ENCODE data around the gene CDKN1C.

CDKN1C gene

DNA sequence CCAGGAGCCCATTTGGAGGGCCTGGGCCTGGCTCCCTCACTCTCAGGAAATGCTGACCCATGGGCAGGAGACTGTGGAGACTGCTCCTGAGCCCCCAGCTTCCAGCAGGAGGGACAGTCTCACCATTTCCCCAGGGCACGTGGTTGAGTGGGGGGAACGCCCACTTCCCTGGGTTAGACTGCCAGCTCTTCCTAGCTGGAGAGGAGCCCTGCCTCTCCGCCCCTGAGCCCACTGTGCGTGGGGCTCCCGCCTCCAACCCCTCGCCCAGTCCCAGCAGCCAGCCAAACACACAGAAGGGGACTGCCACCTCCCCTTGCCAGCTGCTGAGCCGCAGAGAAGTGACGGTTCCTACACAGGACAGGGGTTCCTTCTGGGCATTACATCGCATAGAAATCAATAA lies 37.1 kb downstream of the CDKN1C start:
- no peak for ATAC-seq

DNA sequence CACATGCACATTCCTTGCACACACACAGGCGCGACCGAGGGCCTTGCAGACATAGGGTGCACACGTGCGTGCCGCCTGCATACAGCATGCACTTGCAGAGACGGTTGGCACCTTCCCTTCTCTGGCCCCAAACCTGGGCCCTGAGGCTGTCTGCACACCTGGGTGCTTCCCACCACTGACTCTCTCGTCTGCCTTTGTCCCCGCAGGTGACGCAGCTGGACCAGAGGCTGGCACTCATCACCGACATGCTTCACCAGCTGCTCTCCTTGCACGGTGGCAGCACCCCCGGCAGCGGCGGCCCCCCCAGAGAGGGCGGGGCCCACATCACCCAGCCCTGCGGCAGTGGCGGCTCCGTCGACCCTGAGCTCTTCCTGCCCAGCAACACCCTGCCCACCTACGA lies 38.0 kb downstream of the CDKN1C start:
- no peak for ATAC-seq
- TF ChIP-seq GLIS3 (CRISPR knock-in tag; IDR thresholded peaks at IDR 0.05) (no peak), PPARA (CRISPR knock-in tag; IDR thresholded peaks at IDR 0.05; ENCODE audit: borderline replicate concordance) (no peak), ZNF565 (CRISPR knock-in tag; conservative IDR thresholded peaks at IDR 0.05; ENCODE audit: low read depth) (no peak), ZC3H10 (CRISPR knock-in tag; IDR thresholded peaks at IDR 0.05) (no peak), BACH2 (CRISPR knock-in tag; IDR thresholded peaks at IDR 0.05; ENCODE audit: borderline replicate concordance) (no peak), CSDC2 (CRISPR knock-in tag; IDR thresholded peaks at IDR 0.05) (no peak), TCF4 (CRISPR knock-in tag; IDR thresholded peaks at IDR 0.05; ENCODE audit: borderline replicate concordance) (no peak), ZNF8 (CRISPR knock-in tag; IDR thresholded peaks at IDR 0.05) (no peak), ZNF70 (CRISPR knock-in tag; IDR thresholded peaks at IDR 0.05) (no peak), ARNTL (CRISPR knock-in tag; IDR thresholded peaks at IDR 0.05; ENCODE audit: borderline replicate concordance, low read depth) (no peak), ESRRG (CRISPR knock-in tag; IDR thresholded peaks at IDR 0.05) (no peak), SNAI2 (CRISPR knock-in tag; IDR thresholded peaks at IDR 0.05) (no peak)
- TF ChIP-seq, protein P1, sequence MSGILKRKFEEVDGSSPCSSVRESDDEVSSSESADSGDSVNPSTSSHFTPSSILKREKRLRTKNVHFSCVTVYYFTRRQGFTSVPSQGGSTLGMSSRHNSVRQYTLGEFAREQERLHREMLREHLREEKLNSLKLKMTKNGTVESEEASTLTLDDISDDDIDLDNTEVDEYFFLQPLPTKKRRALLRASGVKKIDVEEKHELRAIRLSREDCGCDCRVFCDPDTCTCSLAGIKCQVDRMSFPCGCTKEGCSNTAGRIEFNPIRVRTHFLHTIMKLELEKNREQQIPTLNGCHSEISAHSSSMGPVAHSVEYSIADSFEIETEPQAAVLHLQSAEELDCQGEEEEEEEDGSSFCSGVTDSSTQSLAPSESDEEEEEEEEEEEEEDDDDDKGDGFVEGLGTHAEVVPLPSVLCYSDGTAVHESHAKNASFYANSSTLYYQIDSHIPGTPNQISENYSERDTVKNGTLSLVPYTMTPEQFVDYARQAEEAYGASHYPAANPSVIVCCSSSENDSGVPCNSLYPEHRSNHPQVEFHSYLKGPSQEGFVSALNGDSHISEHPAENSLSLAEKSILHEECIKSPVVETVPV (CRISPR knock-in tag; IDR thresholded peaks at IDR 0.05): no peak
- TF ChIP-seq, protein P2, sequence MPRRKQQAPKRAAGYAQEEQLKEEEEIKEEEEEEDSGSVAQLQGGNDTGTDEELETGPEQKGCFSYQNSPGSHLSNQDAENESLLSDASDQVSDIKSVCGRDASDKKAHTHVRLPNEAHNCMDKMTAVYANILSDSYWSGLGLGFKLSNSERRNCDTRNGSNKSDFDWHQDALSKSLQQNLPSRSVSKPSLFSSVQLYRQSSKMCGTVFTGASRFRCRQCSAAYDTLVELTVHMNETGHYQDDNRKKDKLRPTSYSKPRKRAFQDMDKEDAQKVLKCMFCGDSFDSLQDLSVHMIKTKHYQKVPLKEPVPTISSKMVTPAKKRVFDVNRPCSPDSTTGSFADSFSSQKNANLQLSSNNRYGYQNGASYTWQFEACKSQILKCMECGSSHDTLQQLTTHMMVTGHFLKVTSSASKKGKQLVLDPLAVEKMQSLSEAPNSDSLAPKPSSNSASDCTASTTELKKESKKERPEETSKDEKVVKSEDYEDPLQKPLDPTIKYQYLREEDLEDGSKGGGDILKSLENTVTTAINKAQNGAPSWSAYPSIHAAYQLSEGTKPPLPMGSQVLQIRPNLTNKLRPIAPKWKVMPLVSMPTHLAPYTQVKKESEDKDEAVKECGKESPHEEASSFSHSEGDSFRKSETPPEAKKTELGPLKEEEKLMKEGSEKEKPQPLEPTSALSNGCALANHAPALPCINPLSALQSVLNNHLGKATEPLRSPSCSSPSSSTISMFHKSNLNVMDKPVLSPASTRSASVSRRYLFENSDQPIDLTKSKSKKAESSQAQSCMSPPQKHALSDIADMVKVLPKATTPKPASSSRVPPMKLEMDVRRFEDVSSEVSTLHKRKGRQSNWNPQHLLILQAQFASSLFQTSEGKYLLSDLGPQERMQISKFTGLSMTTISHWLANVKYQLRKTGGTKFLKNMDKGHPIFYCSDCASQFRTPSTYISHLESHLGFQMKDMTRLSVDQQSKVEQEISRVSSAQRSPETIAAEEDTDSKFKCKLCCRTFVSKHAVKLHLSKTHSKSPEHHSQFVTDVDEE (CRISPR knock-in tag; IDR thresholded peaks at IDR 0.05): no peak

More for the DNA sequence above, 37.1 kb downstream of the CDKN1C start:
- TF ChIP-seq, protein P3, sequence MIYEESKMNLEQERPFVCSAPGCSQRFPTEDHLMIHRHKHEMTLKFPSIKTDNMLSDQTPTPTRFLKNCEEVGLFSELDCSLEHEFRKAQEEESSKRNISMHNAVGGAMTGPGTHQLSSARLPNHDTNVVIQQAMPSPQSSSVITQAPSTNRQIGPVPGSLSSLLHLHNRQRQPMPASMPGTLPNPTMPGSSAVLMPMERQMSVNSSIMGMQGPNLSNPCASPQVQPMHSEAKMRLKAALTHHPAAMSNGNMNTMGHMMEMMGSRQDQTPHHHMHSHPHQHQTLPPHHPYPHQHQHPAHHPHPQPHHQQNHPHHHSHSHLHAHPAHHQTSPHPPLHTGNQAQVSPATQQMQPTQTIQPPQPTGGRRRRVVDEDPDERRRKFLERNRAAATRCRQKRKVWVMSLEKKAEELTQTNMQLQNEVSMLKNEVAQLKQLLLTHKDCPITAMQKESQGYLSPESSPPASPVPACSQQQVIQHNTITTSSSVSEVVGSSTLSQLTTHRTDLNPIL (CRISPR knock-in tag; IDR thresholded peaks at IDR 0.05; ENCODE audit: low read depth): no peak
- TF ChIP-seq TOX (CRISPR knock-in tag; IDR thresholded peaks at IDR 0.05; ENCODE audit: borderline replicate concordance) (no peak), BACH2 (CRISPR knock-in tag; IDR thresholded peaks at IDR 0.05; ENCODE audit: borderline replicate concordance) (no peak), ARNTL (CRISPR knock-in tag; IDR thresholded peaks at IDR 0.05; ENCODE audit: borderline replicate concordance, low read depth) (no peak), PPARA (CRISPR knock-in tag; IDR thresholded peaks at IDR 0.05; ENCODE audit: borderline replicate concordance) (no peak), CSDC2 (CRISPR knock-in tag; IDR thresholded peaks at IDR 0.05) (no peak), ZNF8 (CRISPR knock-in tag; IDR thresholded peaks at IDR 0.05) (no peak), RARB (CRISPR knock-in tag; IDR thresholded peaks at IDR 0.05) (no peak), ZFP3 (CRISPR knock-in tag; IDR thresholded peaks at IDR 0.05) (no peak)
- TF ChIP-seq, protein P1 (CRISPR knock-in tag; IDR thresholded peaks at IDR 0.05): no peak

DNA sequence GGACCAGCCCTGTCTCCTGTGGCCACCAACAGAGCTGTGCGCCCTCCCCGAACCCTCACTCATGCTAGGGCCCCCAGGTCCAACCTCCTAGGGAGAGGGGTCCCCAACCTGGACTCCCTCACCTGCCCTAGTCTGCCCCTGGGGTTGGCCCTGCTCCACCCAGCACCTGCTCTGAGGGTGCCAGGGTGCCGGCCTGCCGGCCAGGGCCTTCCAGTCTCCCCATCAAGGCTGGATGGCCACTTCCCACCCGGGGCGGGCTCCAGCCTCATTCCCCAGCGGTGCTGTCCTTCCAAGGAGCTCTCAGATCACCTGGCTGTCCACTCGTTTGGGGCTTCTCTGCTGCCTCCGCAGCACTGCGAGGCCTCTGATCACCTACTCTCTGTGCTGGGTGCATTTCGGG lies 39.1 kb downstream of the CDKN1C start:
- TF ChIP-seq ZNF565 (CRISPR knock-in tag; conservative IDR thresholded peaks at IDR 0.05; ENCODE audit: low read depth) (no peak), PPARA (CRISPR knock-in tag; IDR thresholded peaks at IDR 0.05; ENCODE audit: borderline replicate concordance) (no peak), TOX (CRISPR knock-in tag; IDR thresholded peaks at IDR 0.05; ENCODE audit: borderline replicate concordance) (no peak), ESRRG (CRISPR knock-in tag; IDR thresholded peaks at IDR 0.05) (no peak), ZNF8 (CRISPR knock-in tag; IDR thresholded peaks at IDR 0.05) (no peak), ISL1 (CRISPR knock-in tag; IDR thresholded peaks at IDR 0.05) (no peak), BACH2 (CRISPR knock-in tag; IDR thresholded peaks at IDR 0.05; ENCODE audit: borderline replicate concordance) (no peak), ZNF70 (CRISPR knock-in tag; IDR thresholded peaks at IDR 0.05) (no peak), CSDC2 (CRISPR knock-in tag; IDR thresholded peaks at IDR 0.05) (no peak)
- TF ChIP-seq, protein P4, sequence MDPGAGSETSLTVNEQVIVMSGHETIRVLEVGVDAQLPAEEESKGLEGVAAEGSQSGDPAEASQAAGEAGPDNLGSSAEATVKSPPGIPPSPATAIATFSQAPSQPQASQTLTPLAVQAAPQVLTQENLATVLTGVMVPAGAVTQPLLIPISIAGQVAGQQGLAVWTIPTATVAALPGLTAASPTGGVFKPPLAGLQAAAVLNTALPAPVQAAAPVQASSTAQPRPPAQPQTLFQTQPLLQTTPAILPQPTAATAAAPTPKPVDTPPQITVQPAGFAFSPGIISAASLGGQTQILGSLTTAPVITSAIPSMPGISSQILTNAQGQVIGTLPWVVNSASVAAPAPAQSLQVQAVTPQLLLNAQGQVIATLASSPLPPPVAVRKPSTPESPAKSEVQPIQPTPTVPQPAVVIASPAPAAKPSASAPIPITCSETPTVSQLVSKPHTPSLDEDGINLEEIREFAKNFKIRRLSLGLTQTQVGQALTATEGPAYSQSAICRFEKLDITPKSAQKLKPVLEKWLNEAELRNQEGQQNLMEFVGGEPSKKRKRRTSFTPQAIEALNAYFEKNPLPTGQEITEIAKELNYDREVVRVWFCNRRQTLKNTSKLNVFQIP (CRISPR knock-in tag; IDR thresholded peaks at IDR 0.05; ENCODE audit: borderline replicate concordance, low read depth): no peak
- TF ChIP-seq, protein P3 (CRISPR knock-in tag; IDR thresholded peaks at IDR 0.05; ENCODE audit: low read depth): no peak
- TF ChIP-seq, protein P5, sequence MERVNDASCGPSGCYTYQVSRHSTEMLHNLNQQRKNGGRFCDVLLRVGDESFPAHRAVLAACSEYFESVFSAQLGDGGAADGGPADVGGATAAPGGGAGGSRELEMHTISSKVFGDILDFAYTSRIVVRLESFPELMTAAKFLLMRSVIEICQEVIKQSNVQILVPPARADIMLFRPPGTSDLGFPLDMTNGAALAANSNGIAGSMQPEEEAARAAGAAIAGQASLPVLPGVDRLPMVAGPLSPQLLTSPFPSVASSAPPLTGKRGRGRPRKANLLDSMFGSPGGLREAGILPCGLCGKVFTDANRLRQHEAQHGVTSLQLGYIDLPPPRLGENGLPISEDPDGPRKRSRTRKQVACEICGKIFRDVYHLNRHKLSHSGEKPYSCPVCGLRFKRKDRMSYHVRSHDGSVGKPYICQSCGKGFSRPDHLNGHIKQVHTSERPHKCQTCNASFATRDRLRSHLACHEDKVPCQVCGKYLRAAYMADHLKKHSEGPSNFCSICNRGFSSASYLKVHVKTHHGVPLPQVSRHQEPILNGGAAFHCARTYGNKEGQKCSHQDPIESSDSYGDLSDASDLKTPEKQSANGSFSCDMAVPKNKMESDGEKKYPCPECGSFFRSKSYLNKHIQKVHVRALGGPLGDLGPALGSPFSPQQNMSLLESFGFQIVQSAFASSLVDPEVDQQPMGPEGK (CRISPR knock-in tag; IDR thresholded peaks at IDR 0.05; ENCODE audit: borderline replicate concordance): no peak
- TF ChIP-seq, protein P2 (CRISPR knock-in tag; IDR thresholded peaks at IDR 0.05): no peak
- no peak for ATAC-seq
